ENCODE measurements around the gene BTBD2.
"Not testable (repeated sequence)": the region's sequence is repeated elsewhere in the genome, so short reads cannot be mapped to it uniquely, and the experiment has no call there.

BTBD2 gene

GRCh38 chr19:2012941-2013682, 2.4 kb downstream of the BTBD2 start:
- DNase-seq: no peak

- DNase-seq: no peak
Measured at GRCh38 chr19:2011169-2011568, 4.3 kb downstream of the BTBD2 start.

GRCh38 chr19:2010135-2010668, 5.3 kb downstream of the BTBD2 start:
- DNase-seq: no peak

GRCh38 chr19:2003874-2004273, 11.6 kb downstream of the BTBD2 start:
- no peak for DNase-seq

- no peak for DNase-seq
Measured at GRCh38 chr19:1999856-2000515, 15.5 kb downstream of the BTBD2 start.

GRCh38 chr19:1998712-1999708, 16.5 kb downstream of the BTBD2 start:
- DNase-seq: no peak

- DNase-seq: no peak
Measured at GRCh38 chr19:1997353-1998233, 17.9 kb downstream of the BTBD2 start.

- DNase-seq: no peak
Measured at GRCh38 chr19:1992759-1993260, 22.7 kb downstream of the BTBD2 start.

- no peak for DNase-seq
Measured at GRCh38 chr19:1991018-1991913, 24.2 kb downstream of the BTBD2 start.

- DNase-seq: no peak
Measured at GRCh38 chr19:1990230-1991017, 25.1 kb downstream of the BTBD2 start.

GRCh38 chr19:1989513-1990229, 25.8 kb downstream of the BTBD2 start:
- no peak for DNase-seq

GRCh38 chr19:1988464-1988863, 27.1 kb downstream of the BTBD2 start:
- not testable (repeated sequence) for DNase-seq

- DNase-seq: no peak
Measured at GRCh38 chr19:1987197-1988187, 28.0 kb downstream of the BTBD2 start.

- no peak for DNase-seq
Measured at GRCh38 chr19:1986357-1987162, 29.0 kb downstream of the BTBD2 start.

- DNase-seq: no peak
Measured at GRCh38 chr19:1985588-1986356, 29.7 kb downstream of the BTBD2 start.

- no peak for DNase-seq
Measured at GRCh38 chr19:1984357-1984756, 31.2 kb downstream of the BTBD2 start.
